ENCODE results near the gene LBHD2.

The LBHD2 gene

GRCh38 chr14:103073876-103074728 lies 9.9 kb upstream of the LBHD2 start:
- peaks cover 17% of the 10 kb centered on the region for H3K4me1 ChIP-seq (ENCODE audit: low read length)
- no peak overlapping the region for H3K4me2 ChIP-seq (ENCODE audit: low read length)
- TF ChIP-seq, protein P1, sequence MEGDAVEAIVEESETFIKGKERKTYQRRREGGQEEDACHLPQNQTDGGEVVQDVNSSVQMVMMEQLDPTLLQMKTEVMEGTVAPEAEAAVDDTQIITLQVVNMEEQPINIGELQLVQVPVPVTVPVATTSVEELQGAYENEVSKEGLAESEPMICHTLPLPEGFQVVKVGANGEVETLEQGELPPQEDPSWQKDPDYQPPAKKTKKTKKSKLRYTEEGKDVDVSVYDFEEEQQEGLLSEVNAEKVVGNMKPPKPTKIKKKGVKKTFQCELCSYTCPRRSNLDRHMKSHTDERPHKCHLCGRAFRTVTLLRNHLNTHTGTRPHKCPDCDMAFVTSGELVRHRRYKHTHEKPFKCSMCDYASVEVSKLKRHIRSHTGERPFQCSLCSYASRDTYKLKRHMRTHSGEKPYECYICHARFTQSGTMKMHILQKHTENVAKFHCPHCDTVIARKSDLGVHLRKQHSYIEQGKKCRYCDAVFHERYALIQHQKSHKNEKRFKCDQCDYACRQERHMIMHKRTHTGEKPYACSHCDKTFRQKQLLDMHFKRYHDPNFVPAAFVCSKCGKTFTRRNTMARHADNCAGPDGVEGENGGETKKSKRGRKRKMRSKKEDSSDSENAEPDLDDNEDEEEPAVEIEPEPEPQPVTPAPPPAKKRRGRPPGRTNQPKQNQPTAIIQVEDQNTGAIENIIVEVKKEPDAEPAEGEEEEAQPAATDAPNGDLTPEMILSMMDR (IDR thresholded peaks at IDR 0.05; ENCODE audit: low read depth, low read length), result no peak
- no peak for TF ChIP-seq EZH2phosphoT487 (IDR thresholded peaks at IDR 0.05; ENCODE audit: low read depth)

GRCh38 chr14:103074729-103075367 lies 9.2 kb upstream of the LBHD2 start:
- peak overlapping the region; percentile 91 for H3K4me3 ChIP-seq (ENCODE audit: low read length)
- no peak overlapping the region for H3K27ac ChIP-seq (ENCODE audit: low read length)

More at GRCh38 chr14:103073876-103074728, 9.9 kb upstream of the LBHD2 start:
- Histone ChIP-seq H3K4me3 (ENCODE audit: low read length) (no peak overlapping the region), H3K9ac (ENCODE audit: low read length) (no peak overlapping the region), H3K9me3 (ENCODE audit: insufficient read depth, low read length) (no peaks in the 10 kb centered on the region), H3K79me2 (ENCODE audit: low read length) (no peaks in the 10 kb centered on the region), H3K27ac (ENCODE audit: low read length) (no peak overlapping the region), H3K27me3 (ENCODE audit: low read depth, low read length) (peaks cover 18% of the 10 kb centered on the region), H2AFZ (ENCODE audit: low read depth, low read length) (no peak overlapping the region), H3K36me3 (replicated peaks; ENCODE audit: low read depth, low read length) (no peaks in the 10 kb centered on the region), H4K20me1 (ENCODE audit: insufficient read depth, low read length) (no peaks in the 10 kb centered on the region)

DNA sequence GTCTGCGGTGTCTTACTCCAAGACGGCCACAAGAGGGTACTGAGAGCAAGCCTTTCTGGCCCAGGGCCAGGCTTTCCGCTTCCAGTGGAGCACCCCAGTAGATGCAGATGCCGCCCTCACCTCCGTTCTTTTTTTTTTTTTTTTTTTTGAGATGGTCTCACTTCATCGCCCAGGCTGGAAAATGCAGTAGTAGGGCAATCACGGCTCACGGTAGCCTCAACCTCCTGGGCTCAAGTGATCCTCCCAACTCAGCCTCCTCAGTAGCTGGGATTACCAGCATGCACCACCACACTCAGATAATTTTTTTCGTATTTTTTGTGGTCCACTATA lies 5.6 kb upstream of the LBHD2 start:
- Histone ChIP-seq H3K4me3 (ENCODE audit: low read length) (no peak overlapping the region), H2AFZ (ENCODE audit: low read depth, low read length) (no peak overlapping the region), H3K9me3 (ENCODE audit: insufficient read depth, low read length) (no peaks in the 10 kb centered on the region), H3K36me3 (replicated peaks; ENCODE audit: low read depth, low read length) (no peaks in the 10 kb centered on the region), H3K27ac (ENCODE audit: low read length) (no peak overlapping the region), H3K4me2 (ENCODE audit: low read length) (peak overlapping the region; percentile 48), H3K4me1 (ENCODE audit: low read length) (peaks cover 17% of the 10 kb centered on the region), H3K27me3 (ENCODE audit: low read depth, low read length) (peaks cover 21% of the 10 kb centered on the region), H3K9ac (ENCODE audit: low read length) (no peak overlapping the region), H3K79me2 (ENCODE audit: low read length) (no peaks in the 10 kb centered on the region), H4K20me1 (ENCODE audit: insufficient read depth, low read length) (no peaks in the 10 kb centered on the region)
- TF ChIP-seq EZH2phosphoT487 (IDR thresholded peaks at IDR 0.05; ENCODE audit: low read depth), result no peak
- TF ChIP-seq, protein P1 (IDR thresholded peaks at IDR 0.05; ENCODE audit: low read depth, low read length), result peak; percentile 75

More at GRCh38 chr14:103074729-103075367, 9.2 kb upstream of the LBHD2 start:
- TF ChIP-seq, protein P1 (IDR thresholded peaks at IDR 0.05; ENCODE audit: low read depth, low read length), result no peak
- no peak for TF ChIP-seq EZH2phosphoT487 (IDR thresholded peaks at IDR 0.05; ENCODE audit: low read depth)
- Histone ChIP-seq H4K20me1 (ENCODE audit: insufficient read depth, low read length) (no peaks in the 10 kb centered on the region), H3K9me3 (ENCODE audit: insufficient read depth, low read length) (no peaks in the 10 kb centered on the region), H3K79me2 (ENCODE audit: low read length) (no peaks in the 10 kb centered on the region), H3K4me2 (ENCODE audit: low read length) (peak overlapping the region; percentile 100), H2AFZ (ENCODE audit: low read depth, low read length) (peak overlapping the region; percentile 97), H3K36me3 (replicated peaks; ENCODE audit: low read depth, low read length) (no peaks in the 10 kb centered on the region), H3K4me1 (ENCODE audit: low read length) (peaks cover 17% of the 10 kb centered on the region), H3K27me3 (ENCODE audit: low read depth, low read length) (peaks cover 18% of the 10 kb centered on the region), H3K9ac (ENCODE audit: low read length) (peak overlapping the region; percentile 61)

GRCh38 chr14:103078860-103079587 lies 5.0 kb upstream of the LBHD2 start:
- Histone ChIP-seq H3K9me3 (ENCODE audit: insufficient read depth, low read length) (no peaks in the 10 kb centered on the region), H2AFZ (ENCODE audit: low read depth, low read length) (no peak overlapping the region), H3K27me3 (ENCODE audit: low read depth, low read length) (peaks cover 16% of the 10 kb centered on the region), H3K9ac (ENCODE audit: low read length) (no peak overlapping the region), H4K20me1 (ENCODE audit: insufficient read depth, low read length) (no peaks in the 10 kb centered on the region), H3K4me2 (ENCODE audit: low read length) (peak overlapping the region; percentile 48; the same call in 1 of the 2 replicates), H3K4me3 (ENCODE audit: low read length) (no peak overlapping the region), H3K36me3 (replicated peaks; ENCODE audit: low read depth, low read length) (no peaks in the 10 kb centered on the region), H3K27ac (ENCODE audit: low read length) (no peak overlapping the region), H3K79me2 (ENCODE audit: low read length) (no peaks in the 10 kb centered on the region), H3K4me1 (ENCODE audit: low read length) (peaks cover 17% of the 10 kb centered on the region)
- TF ChIP-seq, protein P1 (IDR thresholded peaks at IDR 0.05; ENCODE audit: low read depth, low read length), result no peak
- no peak for TF ChIP-seq EZH2phosphoT487 (IDR thresholded peaks at IDR 0.05; ENCODE audit: low read depth)

Measured in OCI-LY3 (cell line).